Stimulated activated CD4-positive, alpha-beta T cell treated with anti-CD3 and anti-CD28 coated beads, Interleukin-15, amount 100 ng/mL, for 48 hours (primary cell): ENCODE measurements around the gene TMEM121B.
"Not testable (repeated sequence)": the region's sequence is repeated elsewhere in the genome, so short reads cannot be mapped to it uniquely, and the experiment has no call there.

Experiments
- DNase-seq, 2 donors: peaks; one replicate each; pipeline ENCODE4 v3.0.0-alpha.2; 2020; ENCODE audit warnings: low read depth in 2 of 2

Gene TMEM121B

DNA sequence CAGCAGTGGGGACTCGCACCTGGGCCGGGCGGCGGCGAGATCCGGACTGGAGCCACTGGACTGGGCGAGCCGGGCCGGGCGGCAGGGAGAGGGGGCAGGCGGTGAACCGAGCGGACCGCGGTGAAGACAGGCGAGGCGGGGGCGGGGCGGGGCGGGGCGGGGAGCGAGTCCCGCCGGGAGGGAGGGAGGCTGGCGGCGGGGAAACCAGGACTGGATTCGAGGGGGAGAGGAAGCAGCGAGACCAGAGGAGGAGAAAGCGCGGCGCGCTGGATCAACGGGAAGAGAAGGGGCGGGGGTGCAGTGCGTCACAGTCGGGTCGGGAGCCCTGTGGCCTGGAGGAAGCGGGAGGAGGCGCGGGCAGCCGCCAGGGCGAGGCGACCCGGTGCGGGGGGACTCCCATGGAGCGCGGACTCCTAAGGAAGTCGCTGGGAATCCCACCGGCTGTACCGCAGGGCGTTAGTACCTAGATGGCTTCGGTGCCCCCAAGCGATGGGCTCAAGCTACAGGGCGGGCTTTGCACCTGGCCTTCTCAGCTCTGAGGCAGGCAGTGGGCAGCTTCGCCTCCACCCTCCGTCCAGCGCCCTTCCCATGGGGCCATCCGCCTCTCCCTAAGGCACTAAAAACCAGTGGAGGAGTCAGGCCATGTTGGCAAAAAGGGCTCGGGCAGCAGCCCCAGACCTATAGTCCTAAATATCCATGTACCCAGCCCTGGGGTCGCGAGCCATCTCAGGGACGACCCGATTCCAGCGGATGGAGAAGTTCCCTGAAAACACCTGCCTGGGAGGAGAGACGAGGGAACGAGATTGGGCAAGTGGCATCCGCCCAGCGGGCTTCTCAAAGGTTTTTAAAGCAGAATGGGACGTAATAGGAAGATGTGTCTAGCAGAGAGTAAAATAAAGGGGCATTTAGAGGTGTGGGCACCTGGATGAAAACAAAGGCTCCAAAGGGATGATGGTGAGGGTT lies at the start of gene TMEM121B:
TMEM121B (minus strand) TSS at position 128 of the 963 bp plus-strand sequence. CDS start 233 bp downstream, outside the sequence.
- no peak for DNase-seq

DNA sequence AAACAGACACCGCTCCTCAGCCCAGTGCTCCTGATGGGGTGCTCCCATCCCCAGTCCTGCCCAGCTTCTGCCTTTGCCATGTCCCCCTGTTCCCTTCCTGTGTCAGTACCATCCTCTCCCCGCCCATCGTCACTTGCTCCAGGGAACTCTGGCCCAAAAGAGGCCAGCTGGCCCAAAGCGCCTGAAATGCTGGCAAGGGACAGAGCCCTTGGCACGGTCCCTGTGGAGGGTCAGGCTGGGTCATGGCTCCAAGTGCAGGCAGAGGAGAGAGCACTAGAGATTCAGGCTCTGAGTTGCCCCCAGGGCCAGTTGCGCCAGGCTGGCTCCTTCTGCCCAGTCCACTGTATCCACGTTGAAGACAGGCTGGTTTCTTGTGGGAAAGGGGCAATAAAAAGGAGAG lies 46.3 kb upstream of the TMEM121B start:
- DNase-seq, result no peak

DNA sequence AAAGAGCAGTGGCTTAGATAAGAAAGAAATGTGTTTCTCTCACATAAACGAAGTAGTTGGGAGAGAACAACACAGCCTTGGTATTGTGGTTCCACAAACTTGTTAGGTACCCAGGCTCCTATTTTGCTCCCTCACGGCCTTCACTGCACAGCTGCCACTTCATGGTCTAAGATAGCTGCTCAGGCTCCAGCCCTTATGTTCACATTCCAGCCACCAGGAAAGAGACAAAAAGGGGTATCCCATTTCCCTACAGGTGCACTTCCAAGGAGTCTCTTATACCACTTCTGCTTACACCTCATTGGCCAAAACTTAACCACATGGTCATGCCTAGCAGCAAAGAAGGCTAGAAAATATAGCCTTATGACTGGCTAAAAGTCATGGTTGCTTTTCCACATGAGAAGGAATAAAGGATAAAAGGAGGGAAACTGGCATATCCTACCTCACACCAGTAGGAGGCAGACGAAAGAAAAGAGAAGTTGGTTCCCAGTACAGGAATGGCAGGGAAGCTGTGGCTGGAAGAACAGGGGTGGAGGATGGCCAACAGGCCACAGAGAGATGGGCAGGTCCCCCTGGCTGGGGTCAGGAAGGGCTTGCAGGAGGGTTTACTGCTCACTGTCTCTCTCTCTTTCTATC lies 43.3 kb upstream of the TMEM121B start:
- no peak for DNase-seq

DNA sequence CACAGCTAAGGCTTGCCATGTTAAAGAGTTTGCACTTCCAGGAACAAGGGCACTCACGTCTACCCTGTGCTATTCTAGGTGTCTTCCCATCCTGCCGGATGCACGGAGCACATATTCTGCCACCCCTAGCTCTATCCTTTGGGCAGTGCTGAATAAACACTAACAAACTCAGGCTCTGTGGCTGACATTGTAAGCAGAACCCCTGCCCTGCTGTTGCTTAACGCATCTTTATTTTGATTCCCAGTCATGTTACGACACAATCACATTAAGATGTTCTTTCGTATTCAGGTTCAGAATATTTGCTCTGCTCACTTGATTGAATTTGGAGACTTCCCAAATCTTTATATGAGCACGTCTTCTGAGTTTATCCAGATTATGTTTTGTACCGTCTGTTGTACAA lies 41.6 kb upstream of the TMEM121B start:
- DNase-seq, result no peak

- no peak for DNase-seq
Measured at GRCh38 chr22:17161991-17162390, 40.8 kb upstream of the TMEM121B start.

- DNase-seq, result peak; percentile 70 to 72
Measured at GRCh38 chr22:17159504-17159951, 38.4 kb upstream of the TMEM121B start.

- DNase-seq, result peak; percentile 81 to 84
Measured at GRCh38 chr22:17158568-17159503, 37.7 kb upstream of the TMEM121B start, which contains the start of gene HDHD5. TSS of gene HDHD5 (minus strand) at chr22:17159277. CDS start at chr22:17159251, 26 bp downstream.

- no peak for DNase-seq
Measured at GRCh38 chr22:17158176-17158567, 37.0 kb upstream of the TMEM121B start.

- DNase-seq, result no peak
Measured at GRCh38 chr22:17157714-17158113, 36.6 kb upstream of the TMEM121B start.

DNA sequence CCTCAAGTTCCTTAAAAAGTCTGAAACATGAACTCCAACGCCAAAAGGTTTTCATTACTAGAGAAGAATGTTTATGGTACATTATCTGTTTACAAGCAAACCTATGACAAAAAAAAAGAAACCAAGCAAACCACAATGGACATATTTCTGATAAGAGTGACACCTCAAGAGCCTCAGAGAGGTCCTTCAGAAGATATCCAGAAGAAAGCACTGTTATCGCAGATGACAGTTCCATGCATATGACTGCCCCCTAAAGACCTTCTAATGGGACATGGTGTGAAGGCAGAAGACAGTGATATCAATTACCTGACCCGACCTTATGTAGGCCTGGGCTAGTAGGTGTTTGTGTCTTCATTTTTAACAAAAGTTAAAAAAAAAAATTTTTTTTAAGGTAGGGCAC lies 34.8 kb upstream of the TMEM121B start:
- DNase-seq, result no peak

DNA sequence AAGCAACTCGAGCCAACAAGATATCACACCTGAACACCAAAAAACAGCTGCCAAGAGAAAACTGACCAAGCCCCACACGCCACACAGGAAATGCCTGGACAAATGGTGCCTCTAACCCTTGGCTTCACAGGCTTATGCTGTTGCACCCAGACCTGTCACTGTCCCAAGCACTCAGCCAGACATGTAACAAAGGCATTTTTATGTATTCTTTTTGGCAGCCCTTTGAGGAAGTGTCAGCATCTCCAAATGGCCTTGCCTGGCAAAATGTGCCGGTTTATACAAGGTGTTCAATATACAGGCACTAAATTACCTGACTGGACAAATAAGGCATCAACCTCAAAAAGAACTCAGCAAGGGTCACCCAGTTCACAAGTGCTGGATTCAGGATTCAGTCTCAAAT lies 31.8 kb upstream of the TMEM121B start:
- DNase-seq, result no peak

- DNase-seq, result no peak
Measured at GRCh38 chr22:17152340-17152739, 31.2 kb upstream of the TMEM121B start.

GRCh38 chr22:17149076-17149815 lies 28.1 kb upstream of the TMEM121B start:
- DNase-seq, result no peak

GRCh38 chr22:17147458-17147857 lies 26.3 kb upstream of the TMEM121B start:
- DNase-seq, result not testable (repeated sequence)

- no peak for DNase-seq
Measured at GRCh38 chr22:17145021-17145680, 24.0 kb upstream of the TMEM121B start.

DNA sequence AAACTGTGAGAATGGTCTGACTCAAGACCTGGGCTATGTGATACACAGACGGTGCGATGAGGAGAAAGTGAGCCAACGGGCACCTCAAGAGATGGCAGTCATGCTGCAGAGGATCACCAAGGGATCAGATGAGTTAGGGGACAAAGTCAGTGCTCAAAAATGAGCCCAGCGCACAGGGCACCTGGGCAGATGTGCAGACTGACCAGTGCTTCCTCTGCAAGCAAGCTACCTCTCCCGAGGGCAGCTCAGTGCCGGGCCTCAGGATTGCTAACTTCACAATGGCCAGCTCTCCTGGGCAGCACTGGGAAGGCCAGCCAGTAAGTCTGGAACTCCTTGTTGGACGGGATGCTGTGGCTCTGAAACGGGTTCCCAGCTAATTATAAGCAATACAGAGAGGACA lies 22.7 kb upstream of the TMEM121B start:
- DNase-seq, result no peak

- no peak for DNase-seq
Measured at GRCh38 chr22:17143101-17143500, 21.9 kb upstream of the TMEM121B start.

GRCh38 chr22:17140826-17141766 lies 19.9 kb upstream of the TMEM121B start:
- DNase-seq, result no peak

- DNase-seq, result no peak
Measured at GRCh38 chr22:17140022-17140421, 18.9 kb upstream of the TMEM121B start.
